NCI-H2029 (cell line): ENCODE data around the gene SLC18A2.
"Not testable (repeated sequence)": the region's sequence is repeated elsewhere in the genome, so short reads cannot be mapped to it uniquely, and the experiment has no call there.

Source experiments
- DNase-seq: peaks from one replicate; lab custom pipeline; 2025; lab: John Stamatoyannopoulos, UW

The SLC18A2 gene

DNA sequence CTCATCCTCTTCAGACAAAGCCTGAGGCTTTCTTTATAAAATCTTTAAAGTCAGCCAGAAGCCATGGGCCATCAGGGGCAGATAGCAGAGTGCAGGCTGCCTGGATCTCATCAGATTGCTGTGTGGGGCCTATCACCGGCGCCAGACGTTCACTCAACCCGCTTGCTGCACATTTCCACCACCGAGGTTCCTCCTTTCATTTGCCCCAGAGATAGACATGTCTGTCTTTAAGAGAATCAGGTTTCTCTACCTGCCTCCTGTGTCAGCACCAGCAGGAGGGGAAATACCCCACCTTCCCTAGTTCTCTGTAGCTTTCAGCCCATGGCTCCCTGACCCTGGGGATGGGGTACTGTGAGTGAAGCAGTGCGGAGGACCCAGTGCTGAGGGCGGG lies 22.0 kb downstream of the SLC18A2 start:
- DNase-seq, result no peak

DNA sequence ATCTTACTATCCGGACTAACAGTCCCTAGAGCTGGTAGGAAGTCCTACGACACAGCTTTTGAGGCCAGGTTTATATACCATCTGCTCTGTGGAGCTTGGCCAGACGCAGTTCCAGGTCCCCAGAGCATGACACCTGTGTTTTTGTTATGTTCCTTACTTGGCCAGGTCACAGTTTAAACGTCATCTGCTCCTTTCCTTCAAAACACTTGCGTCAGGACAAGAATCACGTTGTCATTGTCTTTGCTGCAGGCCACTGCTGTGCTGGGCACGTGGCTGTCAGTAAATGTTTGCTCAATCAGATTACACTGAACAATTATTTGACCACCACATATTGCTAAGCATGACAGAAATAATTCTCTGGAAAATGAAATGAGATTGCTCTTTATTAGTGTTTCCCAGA lies 23.9 kb downstream of the SLC18A2 start:
- DNase-seq, result no peak

DNA sequence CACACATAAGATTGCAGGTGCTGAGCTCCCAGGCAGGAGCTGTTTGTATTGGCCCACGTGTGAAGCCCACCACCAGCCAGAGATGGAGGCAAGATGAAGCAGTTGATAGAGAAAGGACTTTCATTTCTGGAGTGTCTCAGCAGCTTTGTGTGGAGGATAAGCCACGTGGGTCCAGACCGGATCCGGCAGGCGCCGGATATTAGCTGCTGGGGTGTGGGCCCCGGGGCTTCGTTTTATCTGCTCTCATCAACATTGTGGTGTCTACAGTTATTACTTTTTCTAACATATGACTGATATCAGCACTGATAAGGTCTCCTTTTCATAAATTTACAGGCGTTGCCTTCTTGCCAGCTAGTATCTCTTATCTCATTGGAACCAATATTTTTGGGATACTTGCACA lies 25.5 kb downstream of the SLC18A2 start:
- DNase-seq, result no peak

GRCh38 chr10:117266812-117267211 lies 25.9 kb downstream of the SLC18A2 start:
- no peak for DNase-seq

DNA sequence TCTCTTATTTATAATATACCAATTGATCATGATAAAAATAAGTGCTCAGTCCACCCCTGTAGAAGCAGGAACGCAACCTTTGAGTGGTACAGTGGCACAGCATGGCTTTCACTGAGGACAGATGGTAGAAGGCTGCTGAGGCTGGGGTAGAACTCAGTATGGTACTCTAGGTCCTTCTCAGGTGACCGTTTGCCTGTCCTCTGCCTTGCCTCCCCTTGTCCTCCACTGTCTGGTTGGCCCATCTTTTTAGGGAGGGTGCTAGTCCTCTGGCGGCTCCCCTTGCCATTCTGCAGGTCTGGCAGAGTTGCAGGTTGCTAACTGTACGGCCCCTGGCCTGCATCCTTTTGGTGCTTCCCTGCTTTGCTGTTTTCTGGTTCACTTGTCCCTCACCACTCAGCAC lies 27.3 kb downstream of the SLC18A2 start:
- no peak for DNase-seq

- no peak for DNase-seq
Observed at GRCh38 chr10:117268907-117269306, 28.0 kb downstream of the SLC18A2 start.

- DNase-seq, result no peak
Observed at GRCh38 chr10:117271427-117271826, 30.5 kb downstream of the SLC18A2 start.

- no peak for DNase-seq
Observed at GRCh38 chr10:117272195-117273076, 31.5 kb downstream of the SLC18A2 start.

DNA sequence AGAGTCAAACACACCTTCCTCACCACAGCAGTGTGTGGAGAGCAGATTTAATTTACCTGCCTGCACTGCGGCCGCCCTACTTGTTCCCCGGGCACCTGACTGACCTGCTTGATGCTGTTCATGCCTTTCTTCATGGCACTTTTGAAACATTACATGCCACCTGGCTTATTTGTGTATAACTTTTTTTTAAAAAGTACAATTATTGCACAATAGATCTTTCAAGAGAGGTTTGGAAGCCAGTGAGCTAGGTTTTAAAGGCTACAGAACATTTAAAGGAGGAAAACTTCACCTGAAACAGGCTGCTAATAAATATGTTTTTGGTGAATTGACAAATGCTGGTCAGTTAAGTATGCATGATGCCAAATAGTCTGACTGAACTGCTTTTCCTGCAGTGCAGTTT lies 33.1 kb downstream of the SLC18A2 start:
- DNase-seq, result no peak

- no peak for DNase-seq
Observed at GRCh38 chr10:117274509-117274908, 33.6 kb downstream of the SLC18A2 start.

GRCh38 chr10:117275121-117275520 lies 34.2 kb downstream of the SLC18A2 start:
- no peak for DNase-seq

GRCh38 chr10:117277675-117278074 lies 36.8 kb downstream of the SLC18A2 start:
- no peak for DNase-seq

- DNase-seq, result no peak
Observed at GRCh38 chr10:117284716-117285494, 44.0 kb downstream of the SLC18A2 start.

DNA sequence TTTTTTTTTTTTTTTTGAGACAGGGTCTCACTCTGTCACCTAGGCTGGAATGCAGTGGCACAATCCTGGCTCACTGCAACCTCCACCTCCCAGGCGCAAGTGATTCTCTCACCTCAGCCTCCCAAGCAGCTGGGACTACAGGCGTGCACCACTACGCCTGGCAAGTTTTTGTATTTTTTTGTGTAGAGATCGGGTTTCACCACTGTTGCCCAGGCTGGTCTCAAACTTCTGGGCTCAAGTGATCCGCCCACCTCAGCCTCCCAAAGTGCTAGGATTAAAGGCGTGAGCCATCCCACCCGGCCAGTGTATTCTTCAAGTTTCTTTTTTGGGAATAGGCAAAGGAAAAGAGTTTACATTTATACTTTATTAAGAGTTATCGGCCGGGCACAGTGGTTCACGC lies 50.0 kb downstream of the SLC18A2 start:
- not testable (repeated sequence) for DNase-seq

DNA sequence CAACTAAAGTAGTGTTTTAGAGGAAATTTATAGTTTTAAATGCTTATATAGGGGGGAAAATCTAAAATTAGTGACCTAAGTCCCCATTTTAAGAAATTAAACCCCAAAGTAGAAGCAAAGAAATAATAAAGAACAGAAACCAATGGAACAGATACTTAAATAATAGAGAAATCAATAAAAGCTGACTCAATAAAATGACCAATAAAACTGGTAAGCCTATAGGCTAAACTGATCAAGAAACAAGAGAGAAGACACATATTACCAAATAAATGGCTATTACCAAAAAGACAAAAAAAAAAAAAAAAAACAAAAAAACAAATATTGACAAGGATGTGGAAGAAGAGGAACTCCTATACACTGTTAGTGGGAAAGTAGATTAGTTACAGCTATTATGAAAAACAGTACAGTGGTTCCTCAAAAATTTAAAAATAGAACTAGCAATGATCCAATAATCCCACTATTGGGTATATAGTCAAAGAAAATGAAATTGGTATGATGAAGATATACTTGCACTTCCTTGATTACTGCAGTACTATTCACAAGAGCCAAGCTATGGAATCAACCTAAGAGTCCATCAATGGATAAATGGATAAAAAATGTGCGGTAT lies 53.2 kb downstream of the SLC18A2 start:
- no peak for DNase-seq

DNA sequence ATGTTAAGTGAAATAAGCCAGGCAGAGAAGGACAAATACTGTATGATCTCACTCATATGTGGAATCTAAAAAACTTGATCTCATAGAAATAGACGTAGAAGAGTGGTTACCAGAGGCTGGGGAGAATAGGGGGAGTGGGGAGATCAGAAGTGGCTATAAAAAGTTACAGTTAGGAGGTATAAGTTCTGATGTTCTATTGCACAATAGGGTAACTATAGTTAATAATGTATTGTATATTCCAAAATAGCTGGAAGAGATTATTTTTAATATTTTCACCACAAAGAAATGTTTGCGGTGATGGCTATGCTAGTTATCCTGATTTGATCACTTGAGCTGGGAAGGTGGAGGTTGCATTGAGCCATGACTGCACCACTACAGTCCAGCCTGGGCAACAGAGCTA lies 53.8 kb downstream of the SLC18A2 start:
- DNase-seq, result no peak

DNA sequence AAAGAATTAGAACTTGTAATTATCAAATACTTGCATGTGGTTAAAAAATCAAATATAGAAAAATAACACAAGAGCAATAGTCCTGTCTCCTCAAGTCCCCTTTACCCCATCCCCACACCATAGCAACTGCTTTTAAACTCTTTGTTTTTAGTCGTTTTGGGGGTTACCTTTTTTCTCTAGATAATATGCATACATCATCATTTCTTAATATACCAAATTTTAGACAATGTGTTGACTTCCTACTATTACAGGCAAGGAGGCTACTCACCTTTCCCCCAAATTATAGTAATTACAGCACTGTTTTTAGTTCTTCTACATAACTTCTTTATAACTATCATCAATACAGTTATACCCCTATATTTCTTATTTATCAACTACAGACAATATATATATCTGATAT lies 57.3 kb downstream of the SLC18A2 start:
- DNase-seq, result no peak

DNA sequence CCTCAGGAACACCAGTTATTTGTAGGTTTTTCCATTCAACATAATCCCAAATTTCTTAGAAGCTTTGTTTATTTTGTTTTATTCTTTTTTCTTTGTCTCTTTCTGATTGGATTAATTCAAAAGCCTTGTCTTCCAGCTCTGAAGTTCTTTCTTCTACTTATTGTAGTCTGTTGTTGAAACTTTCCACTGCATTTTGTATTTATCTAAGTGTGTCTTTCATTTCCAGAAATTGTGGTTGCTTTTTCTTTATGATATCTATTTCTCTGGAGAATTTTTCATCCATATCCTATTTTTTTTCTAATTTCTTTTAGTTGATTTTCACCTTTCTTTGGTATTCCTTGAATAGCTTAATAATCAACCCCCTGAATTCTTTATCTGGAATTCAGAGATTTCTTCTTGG lies 58.5 kb downstream of the SLC18A2 start:
- DNase-seq, result no peak

GRCh38 chr10:117300671-117301070 lies 59.8 kb downstream of the SLC18A2 start:
- no peak for DNase-seq

DNA sequence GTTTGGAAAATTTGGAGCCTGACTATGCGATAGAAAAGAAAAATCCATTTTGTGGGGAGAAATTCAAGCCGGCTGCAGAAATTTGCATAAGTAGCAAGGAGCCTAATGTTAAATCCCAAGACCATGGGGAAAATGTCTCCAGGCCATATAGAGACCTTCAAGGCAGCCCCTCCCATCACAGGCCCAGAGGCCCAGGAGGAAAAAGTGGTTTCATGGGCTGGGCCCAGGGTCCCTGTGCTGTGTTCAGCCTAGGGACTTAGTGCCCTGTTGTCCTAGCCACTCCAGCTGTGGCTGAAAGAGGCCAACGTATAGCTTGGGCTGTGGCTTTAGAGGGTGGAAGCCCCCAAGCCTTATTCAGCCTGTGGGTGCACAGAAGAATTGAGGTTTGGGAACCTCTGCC lies 62.5 kb downstream of the SLC18A2 start:
- DNase-seq, result not testable (repeated sequence)

DNA sequence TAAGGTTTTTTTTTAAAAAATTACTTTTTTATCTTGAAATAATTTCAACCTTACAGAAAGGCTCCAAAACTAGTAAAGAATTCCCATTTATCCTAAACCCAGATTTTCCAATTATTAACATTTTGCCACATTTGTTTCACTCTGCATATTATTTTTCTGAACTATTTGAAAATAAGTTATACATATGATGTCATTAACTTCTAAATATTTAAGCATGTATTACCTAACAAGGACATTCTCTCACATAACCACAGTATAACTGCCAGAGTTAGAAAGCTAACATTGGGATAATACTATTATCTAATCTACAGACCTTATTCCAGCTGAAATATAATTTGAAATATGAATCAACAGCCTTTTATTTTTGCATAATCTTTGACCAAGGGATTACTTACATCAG lies 65.8 kb downstream of the SLC18A2 start:
- DNase-seq, result no peak

DNA sequence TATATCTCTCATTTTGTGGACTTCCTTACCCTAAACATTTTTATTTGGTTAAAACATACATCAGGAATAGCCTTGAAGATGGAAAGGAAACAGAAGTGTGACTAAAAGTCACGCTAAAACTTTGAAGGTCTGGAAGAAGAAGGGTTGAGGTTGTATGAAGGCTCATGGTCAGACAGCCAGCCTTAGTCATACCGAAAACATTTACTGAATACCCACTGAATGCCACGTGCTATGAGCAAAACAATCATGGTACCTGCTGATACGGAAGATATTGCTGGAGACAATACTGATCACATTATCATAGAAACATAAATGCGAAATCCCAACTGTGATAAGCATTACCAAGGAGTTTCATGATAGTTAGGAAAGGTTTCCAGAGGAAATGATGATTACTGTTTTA lies 70.3 kb downstream of the SLC18A2 start:
- DNase-seq, result no peak

DNA sequence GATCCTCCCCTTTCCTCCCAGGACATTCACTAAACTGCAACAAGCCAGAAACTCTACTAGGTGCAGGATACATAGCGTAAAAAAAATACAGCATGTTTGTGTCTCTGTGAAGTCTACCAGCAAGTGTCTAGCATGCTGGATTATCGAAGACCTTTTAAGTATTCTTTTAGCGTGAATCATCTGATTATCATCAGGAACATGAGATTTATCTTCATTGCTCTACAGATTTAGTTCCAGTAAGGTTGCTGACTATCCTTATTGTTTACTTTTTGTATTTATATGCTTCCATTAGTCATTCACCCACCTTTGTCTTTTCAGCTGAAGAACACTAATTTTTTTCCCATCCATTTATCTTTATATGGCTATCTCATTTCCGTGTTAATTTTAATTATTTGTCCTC lies 71.5 kb downstream of the SLC18A2 start:
- no peak for DNase-seq
